Measurements from ENCODE around the gene FBXO33. TPM values are rescaled to one million over a fixed set of nuclear protein-coding genes. Genes with fewer than 3 reads are reported as not detected.

The FBXO33 gene
- polyA plus RNA-seq, 3 donors, result 10.3 to 12.6 (median 11.8) TPM

Other genes starting within 250 kb of the FBXO33 start
- gene MIA2, start 198.5 kb downstream of the FBXO33 start, polyA plus RNA-seq (ENCODE audit: insufficient read length in 3 of 3), result 10 to 100 TPM; 63.0 to 82.0 (median 77.6) TPM